ENCODE measurements around the gene AP2B1.
"Not testable (repeated sequence)": the region's sequence is repeated elsewhere in the genome, so short reads cannot be mapped to it uniquely, and the experiment has no call there.

AP2B1 gene

GRCh38 chr17:35587074-35587961, at the start of gene AP2B1:
AP2B1 (plus strand) TSS chr17:35587322; CDS start chr17:35594031, 6,709 bp downstream.
- peak; percentile 91 to 96 for DNase-seq (ENCODE audit: low read depth in 2 of 2)

GRCh38 chr17:35537601-35538141, 49.5 kb upstream of the AP2B1 start, which contains the start of gene SLFN12L:
SLFN12L (minus strand) TSS chr17:35537678; CDS start chr17:35522364, 15,314 bp downstream.
- no peak for DNase-seq (ENCODE audit: low read depth in 2 of 2)

- no peak for DNase-seq (ENCODE audit: low read depth in 2 of 2)
These were observed 47.5 kb upstream of the AP2B1 start for GRCh38 chr17:35539659-35540026.

GRCh38 chr17:35540589-35541404, 46.3 kb upstream of the AP2B1 start:
- DNase-seq (ENCODE audit: low read depth in 2 of 2): no peak

GRCh38 chr17:35541434-35541833, 45.7 kb upstream of the AP2B1 start:
- no peak for DNase-seq (ENCODE audit: low read depth in 2 of 2)

GRCh38 chr17:35542990-35543389, 44.1 kb upstream of the AP2B1 start:
- DNase-seq (ENCODE audit: low read depth in 2 of 2): no peak

GRCh38 chr17:35543856-35544255, 43.3 kb upstream of the AP2B1 start:
- no peak for DNase-seq (ENCODE audit: low read depth in 2 of 2)

GRCh38 chr17:35545150-35545549, 42.0 kb upstream of the AP2B1 start:
- DNase-seq (ENCODE audit: low read depth in 2 of 2): no peak

GRCh38 chr17:35546487-35546886, 40.6 kb upstream of the AP2B1 start:
- no peak for DNase-seq (ENCODE audit: low read depth in 2 of 2)

GRCh38 chr17:35548208-35548810, 38.8 kb upstream of the AP2B1 start:
- no peak for DNase-seq (ENCODE audit: low read depth in 2 of 2)

- DNase-seq (ENCODE audit: low read depth in 2 of 2): no peak
These were observed 38.1 kb upstream of the AP2B1 start for GRCh38 chr17:35548978-35549377.

GRCh38 chr17:35553310-35553709, 33.8 kb upstream of the AP2B1 start:
- no peak for DNase-seq (ENCODE audit: low read depth in 2 of 2)

- DNase-seq (ENCODE audit: low read depth in 2 of 2): no peak
These were observed 32.5 kb upstream of the AP2B1 start for GRCh38 chr17:35554668-35555067.

GRCh38 chr17:35555691-35556090, 31.4 kb upstream of the AP2B1 start:
- no peak for DNase-seq (ENCODE audit: low read depth in 2 of 2)

GRCh38 chr17:35557353-35557752, 29.8 kb upstream of the AP2B1 start:
- DNase-seq (ENCODE audit: low read depth in 2 of 2): no peak

GRCh38 chr17:35559495-35560210, 27.5 kb upstream of the AP2B1 start:
- DNase-seq (ENCODE audit: low read depth in 2 of 2): no peak

GRCh38 chr17:35560703-35561102, 26.4 kb upstream of the AP2B1 start, which contains the start of gene SLFN14:
SLFN14 (minus strand) TSS chr17:35560819; CDS start chr17:35558062, 2,757 bp downstream.
- DNase-seq (ENCODE audit: low read depth in 2 of 2): no peak

GRCh38 chr17:35563181-35563580, 23.9 kb upstream of the AP2B1 start:
- not testable (repeated sequence) for DNase-seq (ENCODE audit: low read depth in 2 of 2)

- no peak for DNase-seq (ENCODE audit: low read depth in 2 of 2)
These were observed 20.2 kb upstream of the AP2B1 start for GRCh38 chr17:35566968-35567367.

GRCh38 chr17:35568561-35568960, 18.6 kb upstream of the AP2B1 start:
- no peak for DNase-seq (ENCODE audit: low read depth in 2 of 2)

- no peak for DNase-seq (ENCODE audit: low read depth in 2 of 2)
These were observed 17.7 kb upstream of the AP2B1 start for GRCh38 chr17:35569405-35569804.
